Measurements from ENCODE around the gene CBLL1. TPM values are rescaled to one million over a fixed set of nuclear protein-coding genes. Genes with fewer than 3 reads are reported as not detected.

The CBLL1 gene
- total RNA-seq (2022; extraction: Qiagen RNA extraction; ENCODE audit: low read depth), result 28.5 to 51.1 TPM (median 33.6 TPM) in 5 replicates

GRCh38 chr7:107743567-107744344 lies at the start of gene CBLL1:
Gene CBLL1, plus strand, starts transcription at chr7:107744142. Its CDS starts 22 bp downstream, at chr7:107744164.

GRCh38 chr7:107803009-107803610 lies 59.2 kb downstream of the CBLL1 start, which contains the start of gene SLC26A3:
Gene SLC26A3, minus strand, starts transcription at chr7:107803223. Its CDS starts 8,714 bp downstream, at chr7:107794509.

Other genes with a start within 250 kb of the CBLL1 start
- 8.5 to 12.9 TPM (median 11.7 TPM) in 5 replicates for gene COG5, start 180.2 kb upstream of the CBLL1 start, total RNA-seq (2022; extraction: Qiagen RNA extraction; ENCODE audit: low read depth)
- gene DUS4L, start 180.2 kb upstream of the CBLL1 start, total RNA-seq (2022; extraction: Qiagen RNA extraction; ENCODE audit: low read depth), result 9.6 to 12.6 TPM (median 11.2 TPM) in 5 replicates
- gene BCAP29, start 163.9 kb upstream of the CBLL1 start, total RNA-seq (2022; extraction: Qiagen RNA extraction; ENCODE audit: low read depth), result 36.2 to 43.8 TPM (median 40.1 TPM) in 5 replicates
- 0.05 to 0.12 TPM (median 0.06 TPM) in 5 replicates for gene SLC26A4, start 83.3 kb upstream of the CBLL1 start, total RNA-seq (2022; extraction: Qiagen RNA extraction; ENCODE audit: low read depth)
- not detected in 5 replicates for gene SLC26A3, start 59.1 kb downstream of the CBLL1 start, total RNA-seq (2022; extraction: Qiagen RNA extraction; ENCODE audit: low read depth)
- gene DLD, start 147.0 kb downstream of the CBLL1 start, total RNA-seq (2022; extraction: Qiagen RNA extraction; ENCODE audit: low read depth), result 99.0 to 117 TPM (median 100 TPM) in 5 replicates

Measured in A549 treated with DMSO at 1 μM for 4 hours (cell line).